Osteoblast (primary cell): ENCODE measurements around the gene LANCL2. TPM values are rescaled to one million over a fixed set of nuclear protein-coding genes. Genes with fewer than 3 reads are reported as not detected.

Experiments used
- DNase-seq: peaks from one replicate; pipeline ENCODE4 v3.0.0; 2011; ENCODE audit warnings: low spot score, mixed read lengths; ENCODE audit not compliant: insufficient read length; ENCODE audit errors: missing footprints
- H2AFZ ChIP-seq: 2 replicates; pipeline ENCODE4 v1.6.0; 2011; ENCODE audit warnings: mild to moderate bottlenecking, low read length
- H3K27ac ChIP-seq: 2 replicates; pipeline ENCODE4 v1.5.1; 2011; ENCODE audit warnings: mild to moderate bottlenecking, low read depth, low read length, moderate library complexity
- H3K27me3 ChIP-seq: 2 replicates; pipeline ENCODE4 v1.6.0; 2012; ENCODE audit warnings: mild to moderate bottlenecking, control low read depth, inconsistent platforms, low read length, moderate library complexity; ENCODE audit not compliant: insufficient read depth
- H3K36me3 ChIP-seq: 2 replicates; pipeline ENCODE4 v1.5.1; 2011; ENCODE audit warnings: mild to moderate bottlenecking, low read length, control low read depth, moderate library complexity; ENCODE audit not compliant: insufficient read depth
- H3K4me1 ChIP-seq: 2 replicates; pipeline ENCODE4 v1.5.1; 2011; ENCODE audit warnings: mild to moderate bottlenecking, low read length, control low read depth, moderate library complexity; ENCODE audit not compliant: insufficient read depth
- H3K4me2 ChIP-seq: 2 replicates; pipeline ENCODE4 v1.6.0; 2011; ENCODE audit warnings: mild to moderate bottlenecking, low read length; ENCODE audit not compliant: insufficient read depth
- H3K4me3 ChIP-seq: fragments of 200-600 bp; sonication (generic); 3 replicates; pipeline ENCODE4 v1.5.1; 2012; ENCODE audit warnings: mild to moderate bottlenecking, low read length, inconsistent platforms; ENCODE audit not compliant: insufficient read depth
- H3K79me2 ChIP-seq: 2 replicates; pipeline ENCODE4 v1.6.0; 2012; ENCODE audit warnings: mild to moderate bottlenecking, low read length, control low read depth, inconsistent platforms; ENCODE audit not compliant: insufficient read depth
- H3K9me3 ChIP-seq: 2 replicates; pipeline ENCODE4 v1.5.1; 2011; ENCODE audit warnings: low read depth, low read length, control low read depth
- H4K20me1 ChIP-seq: 2 replicates; pipeline ENCODE4 v1.6.0; 2012; ENCODE audit warnings: mild to moderate bottlenecking, low read length, control low read depth; ENCODE audit not compliant: insufficient read depth
- total RNA-seq: library from RNA; depleted of rRNA; stranded (reverse); fragments of >200 nt; gene quantifications from 2 replicates; pipeline ENCODE4 v1.2.3, GENCODE V29; 2012
- TF ChIP-seq, protein P1 (sequence below): IDR thresholded peaks from 2 replicates; pipeline ENCODE4 v1.5.1; 2011; ENCODE audit warnings: mild to moderate bottlenecking, low read depth, low read length, moderate library complexity; ENCODE audit errors: extremely low read depth

LANCL2 gene
- total RNA-seq, 1 donor, result 19.2 TPM

GRCh38 chr7:55441002-55441401, 75.9 kb downstream of the LANCL2 start:
- DNase-seq, result no peak
- no peak overlapping the region for H2AFZ ChIP-seq
- TF ChIP-seq, protein P1, sequence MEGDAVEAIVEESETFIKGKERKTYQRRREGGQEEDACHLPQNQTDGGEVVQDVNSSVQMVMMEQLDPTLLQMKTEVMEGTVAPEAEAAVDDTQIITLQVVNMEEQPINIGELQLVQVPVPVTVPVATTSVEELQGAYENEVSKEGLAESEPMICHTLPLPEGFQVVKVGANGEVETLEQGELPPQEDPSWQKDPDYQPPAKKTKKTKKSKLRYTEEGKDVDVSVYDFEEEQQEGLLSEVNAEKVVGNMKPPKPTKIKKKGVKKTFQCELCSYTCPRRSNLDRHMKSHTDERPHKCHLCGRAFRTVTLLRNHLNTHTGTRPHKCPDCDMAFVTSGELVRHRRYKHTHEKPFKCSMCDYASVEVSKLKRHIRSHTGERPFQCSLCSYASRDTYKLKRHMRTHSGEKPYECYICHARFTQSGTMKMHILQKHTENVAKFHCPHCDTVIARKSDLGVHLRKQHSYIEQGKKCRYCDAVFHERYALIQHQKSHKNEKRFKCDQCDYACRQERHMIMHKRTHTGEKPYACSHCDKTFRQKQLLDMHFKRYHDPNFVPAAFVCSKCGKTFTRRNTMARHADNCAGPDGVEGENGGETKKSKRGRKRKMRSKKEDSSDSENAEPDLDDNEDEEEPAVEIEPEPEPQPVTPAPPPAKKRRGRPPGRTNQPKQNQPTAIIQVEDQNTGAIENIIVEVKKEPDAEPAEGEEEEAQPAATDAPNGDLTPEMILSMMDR, result no peak
- H3K4me2 ChIP-seq, result no peak overlapping the region
- no peaks in the 10 kb centered on the region for H3K27me3 ChIP-seq
- no peaks in the 10 kb centered on the region for H3K79me2 ChIP-seq
- peaks cover 10% of the 10 kb centered on the region for H3K4me1 ChIP-seq
- no peaks in the 10 kb centered on the region for H3K9me3 ChIP-seq
- no peak overlapping the region for H3K4me3 ChIP-seq
- no peaks in the 10 kb centered on the region for H4K20me1 ChIP-seq
- H3K36me3 ChIP-seq, result no peaks in the 10 kb centered on the region
- H3K27ac ChIP-seq, result no peak overlapping the region

- H3K27ac ChIP-seq, result peak overlapping the region; percentile 19
- no peaks in the 10 kb centered on the region for H3K36me3 ChIP-seq
- no peak overlapping the region for H2AFZ ChIP-seq
- H3K27me3 ChIP-seq, result no peaks in the 10 kb centered on the region
- no peak overlapping the region for H3K4me2 ChIP-seq
- TF ChIP-seq, protein P1, result no peak
- DNase-seq, result peak; percentile 96
- H4K20me1 ChIP-seq, result no peaks in the 10 kb centered on the region
- no peaks in the 10 kb centered on the region for H3K79me2 ChIP-seq
- H3K4me1 ChIP-seq, result peaks cover 10% of the 10 kb centered on the region
- H3K4me3 ChIP-seq, result no peak overlapping the region
- H3K9me3 ChIP-seq, result no peaks in the 10 kb centered on the region
Observed at GRCh38 chr7:55441774-55442522, 76.8 kb downstream of the LANCL2 start.

- DNase-seq, result no peak
- TF ChIP-seq, protein P1, result no peak
- Histone ChIP-seq H3K27ac (no peak overlapping the region), H3K4me3 (no peak overlapping the region), H3K4me1 (peaks cover 10% of the 10 kb centered on the region), H3K27me3 (no peaks in the 10 kb centered on the region), H3K79me2 (no peaks in the 10 kb centered on the region), H3K4me2 (no peak overlapping the region), H3K36me3 (no peaks in the 10 kb centered on the region), H4K20me1 (no peaks in the 10 kb centered on the region), H3K9me3 (no peaks in the 10 kb centered on the region), H2AFZ (no peak overlapping the region)
Observed at GRCh38 chr7:55444786-55445185, 79.6 kb downstream of the LANCL2 start.

GRCh38 chr7:55448526-55448925, 83.4 kb downstream of the LANCL2 start:
- no peak overlapping the region for H2AFZ ChIP-seq

More at GRCh38 chr7:55448526-55448925, 83.4 kb downstream of the LANCL2 start:
- no peaks in the 10 kb centered on the region for H3K9me3 ChIP-seq
- H3K4me3 ChIP-seq, result no peak overlapping the region
- H3K4me1 ChIP-seq, result no peaks in the 10 kb centered on the region
- H3K79me2 ChIP-seq, result no peaks in the 10 kb centered on the region
- H3K27me3 ChIP-seq, result no peaks in the 10 kb centered on the region
- DNase-seq, result no peak
- no peak overlapping the region for H3K27ac ChIP-seq
- H4K20me1 ChIP-seq, result no peaks in the 10 kb centered on the region
- no peaks in the 10 kb centered on the region for H3K36me3 ChIP-seq
- TF ChIP-seq, protein P1, result no peak
- H3K4me2 ChIP-seq, result peak overlapping the region; percentile 45
